OCI-LY3 (cell line): Measurements from ENCODE around the gene KCNAB1.

Source experiments
- H2AFZ ChIP-seq: fragments of 200-600, 300-600 bp; shearing (Covaris generic); 2 replicates; pipeline ENCODE4 v1.6.0; 2014; ENCODE audit warnings: antibody characterized with exemption, low read depth, low read length
- H3K27ac ChIP-seq: fragments of 200-600, 300-600 bp; sonication (generic); 2 replicates; pipeline ENCODE4 v1.5.1; 2014; ENCODE audit warnings: mild to moderate bottlenecking, low read length, moderate library complexity, mixed read lengths
- H3K27me3 ChIP-seq: fragments of 200-600, 300-600 bp; sonication (generic); 2 replicates; pipeline ENCODE4 v1.6.1; 2014; ENCODE audit warnings: low read depth, low read length, mixed read lengths
- H3K36me3 ChIP-seq: fragments of 200-600, 300-600 bp; sonication (generic); replicated peaks from 2 replicates; pipeline ENCODE3; 2014; ENCODE audit warnings: low read depth, low read length, mixed read lengths
- H3K4me1 ChIP-seq: fragments of 300-600, 200-600 bp; sonication (generic); 2 replicates; pipeline ENCODE4 v1.6.1; 2014; ENCODE audit warnings: low read length, mixed read lengths
- H3K4me2 ChIP-seq: fragments of 200-600, 300-600 bp; sonication (generic); 2 replicates; pipeline ENCODE4 v1.6.1; 2014; ENCODE audit warnings: low read length, mixed read lengths
- H3K4me3 ChIP-seq: fragments of 300-600, 200-600 bp; sonication (generic); 2 replicates; pipeline ENCODE4 v1.5.1; 2014; ENCODE audit warnings: antibody characterized with exemption, mild to moderate bottlenecking, low read length, moderate library complexity
- H3K79me2 ChIP-seq: fragments of 300-600, 200-600 bp; shearing (Covaris generic); 2 replicates; pipeline ENCODE4 v1.6.1; 2014; ENCODE audit warnings: mild to moderate bottlenecking, low read length, mixed read lengths
- H3K9ac ChIP-seq: fragments of 300-600, 200-600 bp; shearing (Covaris generic); 2 replicates; pipeline ENCODE4 v1.6.0; 2014; ENCODE audit warnings: mild to moderate bottlenecking, low read length, moderate library complexity
- H3K9me3 ChIP-seq: fragments of 200-600, 300-600 bp; shearing (Covaris generic); 2 replicates; pipeline ENCODE4 v1.6.1; 2014; ENCODE audit warnings: low read length, mixed read lengths; ENCODE audit not compliant: insufficient read depth
- H4K20me1 ChIP-seq: fragments of 200-600, 300-600 bp; sonication (generic); 2 replicates; pipeline ENCODE4 v1.6.1; 2016; ENCODE audit warnings: low read length, mixed read lengths; ENCODE audit not compliant: insufficient read depth
- EZH2phosphoT487 ChIP-seq: fragments of 200-600 bp; shearing (Covaris generic); IDR thresholded peaks from 2 replicates; pipeline ENCODE4 v1.6.1; 2018; ENCODE audit warnings: antibody characterized with exemption, mixed run types, low read depth
- TF ChIP-seq, protein P1 (sequence below): fragments of 200-600, 300-600 bp; sonication (generic); IDR thresholded peaks from 2 replicates; pipeline ENCODE4 v1.5.1; 2014; ENCODE audit warnings: antibody characterized with exemption, low read length, low read depth

Gene KCNAB1

DNA sequence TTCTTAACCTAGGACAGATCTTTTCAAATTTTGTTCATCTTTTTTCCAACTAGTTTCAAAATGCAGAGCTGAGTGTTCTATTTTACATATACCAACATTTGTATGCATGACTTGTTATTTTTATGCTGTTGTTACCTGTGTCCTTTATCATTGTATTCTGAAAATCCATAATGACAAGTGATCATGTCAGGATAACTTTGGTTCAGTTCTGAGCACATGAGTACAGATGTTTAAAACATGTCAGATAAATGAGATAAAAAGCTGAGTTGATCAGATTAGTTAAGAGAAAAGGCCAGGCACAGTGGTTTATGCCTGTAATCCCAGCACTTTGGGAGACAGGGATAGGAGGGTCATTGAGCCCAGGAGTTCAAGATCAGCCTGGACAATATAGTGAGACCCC, 229.6 kb downstream of the KCNAB1 start:
- no peak overlapping the region for H3K4me2 ChIP-seq
- no peaks in the 10 kb centered on the region for H3K36me3 ChIP-seq
- H3K9ac ChIP-seq, result no peak overlapping the region
- H3K27me3 ChIP-seq, result no peaks in the 10 kb centered on the region
- no peaks in the 10 kb centered on the region for H3K79me2 ChIP-seq
- H2AFZ ChIP-seq, result no peak overlapping the region
- H3K9me3 ChIP-seq, result no peaks in the 10 kb centered on the region
- H4K20me1 ChIP-seq, result no peaks in the 10 kb centered on the region
- no peak overlapping the region for H3K4me3 ChIP-seq
- TF ChIP-seq, protein P1, sequence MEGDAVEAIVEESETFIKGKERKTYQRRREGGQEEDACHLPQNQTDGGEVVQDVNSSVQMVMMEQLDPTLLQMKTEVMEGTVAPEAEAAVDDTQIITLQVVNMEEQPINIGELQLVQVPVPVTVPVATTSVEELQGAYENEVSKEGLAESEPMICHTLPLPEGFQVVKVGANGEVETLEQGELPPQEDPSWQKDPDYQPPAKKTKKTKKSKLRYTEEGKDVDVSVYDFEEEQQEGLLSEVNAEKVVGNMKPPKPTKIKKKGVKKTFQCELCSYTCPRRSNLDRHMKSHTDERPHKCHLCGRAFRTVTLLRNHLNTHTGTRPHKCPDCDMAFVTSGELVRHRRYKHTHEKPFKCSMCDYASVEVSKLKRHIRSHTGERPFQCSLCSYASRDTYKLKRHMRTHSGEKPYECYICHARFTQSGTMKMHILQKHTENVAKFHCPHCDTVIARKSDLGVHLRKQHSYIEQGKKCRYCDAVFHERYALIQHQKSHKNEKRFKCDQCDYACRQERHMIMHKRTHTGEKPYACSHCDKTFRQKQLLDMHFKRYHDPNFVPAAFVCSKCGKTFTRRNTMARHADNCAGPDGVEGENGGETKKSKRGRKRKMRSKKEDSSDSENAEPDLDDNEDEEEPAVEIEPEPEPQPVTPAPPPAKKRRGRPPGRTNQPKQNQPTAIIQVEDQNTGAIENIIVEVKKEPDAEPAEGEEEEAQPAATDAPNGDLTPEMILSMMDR, result no peak
- no peak for TF ChIP-seq EZH2phosphoT487
- no peak overlapping the region for H3K27ac ChIP-seq
- H3K4me1 ChIP-seq, result no peaks in the 10 kb centered on the region

DNA sequence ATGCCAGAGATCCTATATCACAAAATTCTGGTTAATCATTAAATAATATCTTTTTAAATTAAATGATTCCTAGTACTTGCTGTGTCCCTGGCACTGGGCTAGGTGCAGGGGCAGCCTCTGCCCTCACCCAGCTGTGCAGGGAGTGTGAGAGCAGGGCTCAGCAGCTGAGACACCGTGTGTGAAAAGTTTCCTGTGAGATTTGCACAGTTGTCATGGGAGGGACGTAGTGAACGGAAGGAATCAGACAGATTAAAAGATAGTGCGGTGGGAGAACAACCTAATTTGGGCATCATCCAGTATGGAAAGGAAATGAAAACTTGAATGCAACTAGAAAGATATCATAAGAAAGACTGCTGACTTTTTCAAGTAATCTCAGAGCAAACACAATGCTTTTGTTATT, 230.4 kb downstream of the KCNAB1 start:
- Histone ChIP-seq H3K36me3 (no peaks in the 10 kb centered on the region), H3K4me3 (no peak overlapping the region), H3K9me3 (no peaks in the 10 kb centered on the region), H2AFZ (no peak overlapping the region), H3K4me1 (no peaks in the 10 kb centered on the region), H3K4me2 (no peak overlapping the region), H3K9ac (no peak overlapping the region), H4K20me1 (no peaks in the 10 kb centered on the region), H3K27ac (no peak overlapping the region), H3K27me3 (no peaks in the 10 kb centered on the region), H3K79me2 (no peaks in the 10 kb centered on the region)
- TF ChIP-seq, protein P1, result no peak
- TF ChIP-seq EZH2phosphoT487, result no peak

DNA sequence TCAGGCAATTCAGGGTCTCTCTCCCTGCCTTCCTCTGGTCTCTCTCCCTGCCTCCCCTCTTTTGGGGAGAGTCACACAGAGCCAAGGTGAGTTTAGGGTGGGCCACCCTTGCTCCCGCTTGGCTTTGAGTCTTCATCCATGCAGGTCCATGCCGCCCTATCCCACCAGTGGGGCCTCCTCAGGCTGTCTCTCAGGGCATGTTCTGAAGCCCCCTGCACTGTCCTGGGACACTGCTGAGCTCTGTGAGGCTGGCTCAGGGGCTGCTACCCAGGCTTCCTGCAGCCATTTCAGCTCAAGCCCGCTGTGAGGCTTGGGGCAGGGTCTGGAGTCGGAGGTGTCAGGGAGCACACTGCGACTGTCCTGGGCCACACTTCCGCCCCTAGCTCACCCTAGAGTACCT, 231.4 kb downstream of the KCNAB1 start:
- Histone ChIP-seq H3K4me2 (no peak overlapping the region), H3K79me2 (no peaks in the 10 kb centered on the region), H4K20me1 (no peaks in the 10 kb centered on the region), H3K4me3 (no peak overlapping the region), H3K9me3 (no peaks in the 10 kb centered on the region), H3K4me1 (no peaks in the 10 kb centered on the region), H3K36me3 (no peaks in the 10 kb centered on the region), H3K9ac (no peak overlapping the region), H3K27ac (no peak overlapping the region), H2AFZ (no peak overlapping the region), H3K27me3 (no peaks in the 10 kb centered on the region)
- TF ChIP-seq EZH2phosphoT487, result no peak
- TF ChIP-seq, protein P1, result no peak

DNA sequence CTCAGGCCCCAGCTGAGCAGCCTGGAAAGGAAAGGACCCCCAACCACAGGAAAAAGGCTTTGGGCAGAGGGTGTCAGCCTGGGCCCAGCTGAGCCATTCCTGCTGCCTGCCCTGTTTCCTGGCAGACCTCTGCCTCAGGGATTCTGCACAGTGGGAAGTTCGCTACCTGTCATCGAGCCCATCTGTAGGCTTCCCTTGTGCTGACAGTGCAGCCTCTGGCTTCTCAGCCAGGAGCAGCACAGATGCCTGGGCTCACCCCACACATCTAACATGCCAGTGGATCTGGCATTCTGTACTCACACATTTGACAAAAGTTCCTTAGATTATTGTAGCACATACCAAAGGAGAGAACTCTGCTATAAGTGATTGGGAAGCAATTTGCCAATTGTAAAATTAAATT, 232.3 kb downstream of the KCNAB1 start:
- TF ChIP-seq, protein P1, result no peak
- TF ChIP-seq EZH2phosphoT487, result no peak

More for the DNA sequence above, 232.3 kb downstream of the KCNAB1 start:
- H3K9ac ChIP-seq, result no peak overlapping the region
- no peaks in the 10 kb centered on the region for H3K9me3 ChIP-seq
- no peak overlapping the region for H3K4me3 ChIP-seq
- H3K4me1 ChIP-seq, result no peaks in the 10 kb centered on the region
- H3K79me2 ChIP-seq, result no peaks in the 10 kb centered on the region
- H3K27me3 ChIP-seq, result no peaks in the 10 kb centered on the region
- H3K27ac ChIP-seq, result no peak overlapping the region
- H3K4me2 ChIP-seq, result no peak overlapping the region
- H4K20me1 ChIP-seq, result no peaks in the 10 kb centered on the region
- no peaks in the 10 kb centered on the region for H3K36me3 ChIP-seq
- no peak overlapping the region for H2AFZ ChIP-seq
